RCC 7860 (cell line): ENCODE results near the gene CMC2.
A peak's percentile ranks its signal among the peaks of the same experiment; 100 is the strongest.

ENCODE experiments used
- DNase-seq: peaks from one replicate; pipeline ENCODE4 v3.0.0-alpha.2; 2015; ENCODE audit warnings: low spot score
- FAIRE-seq: peaks from 2 replicates; lab custom pipeline; 2012; peaks lifted over from hg19 to GRCh38; lab: Jason Lieb, UNC

The CMC2 gene

DNA sequence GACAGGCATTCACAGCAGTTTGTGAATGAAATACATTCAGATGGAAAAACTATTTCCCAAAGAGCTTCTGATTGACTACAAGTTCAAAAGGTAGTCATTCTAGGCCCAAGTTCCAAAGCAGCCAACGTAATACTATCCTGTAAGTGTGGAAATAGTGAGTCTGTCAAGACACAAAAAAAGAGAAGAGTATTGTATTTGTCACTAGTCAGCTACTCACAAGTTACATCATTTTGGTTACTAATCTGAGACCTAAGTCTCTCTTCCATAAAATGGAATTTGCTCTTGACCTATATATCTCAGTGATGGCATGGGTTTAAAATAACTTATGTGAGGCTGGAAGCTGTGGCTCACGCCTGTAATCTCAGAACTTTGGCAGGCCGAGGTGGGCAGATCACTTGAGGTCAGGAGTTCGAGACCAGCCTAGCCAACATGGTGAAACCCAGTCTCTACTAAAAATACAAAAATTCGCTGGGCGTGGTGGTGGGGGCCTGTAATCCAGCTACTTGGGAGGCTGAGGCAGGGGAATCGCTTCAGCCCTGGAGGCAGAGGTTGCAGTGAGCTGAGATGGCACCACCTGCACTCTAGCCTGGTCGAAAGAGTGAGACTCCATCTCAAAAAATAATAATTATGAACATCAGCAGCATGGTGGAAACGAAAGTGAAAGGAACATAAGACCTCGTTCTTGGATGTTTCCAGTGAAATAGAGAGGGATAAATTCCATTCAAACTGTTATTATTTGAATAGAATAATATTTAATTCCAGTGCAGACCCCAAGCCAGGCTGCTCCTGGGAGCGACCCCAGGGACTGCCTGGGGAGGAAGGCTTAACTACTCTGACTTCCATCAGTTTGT, 2.9 kb downstream of the CMC2 start:
- FAIRE-seq (no peak), DNase-seq (no peak)

DNA sequence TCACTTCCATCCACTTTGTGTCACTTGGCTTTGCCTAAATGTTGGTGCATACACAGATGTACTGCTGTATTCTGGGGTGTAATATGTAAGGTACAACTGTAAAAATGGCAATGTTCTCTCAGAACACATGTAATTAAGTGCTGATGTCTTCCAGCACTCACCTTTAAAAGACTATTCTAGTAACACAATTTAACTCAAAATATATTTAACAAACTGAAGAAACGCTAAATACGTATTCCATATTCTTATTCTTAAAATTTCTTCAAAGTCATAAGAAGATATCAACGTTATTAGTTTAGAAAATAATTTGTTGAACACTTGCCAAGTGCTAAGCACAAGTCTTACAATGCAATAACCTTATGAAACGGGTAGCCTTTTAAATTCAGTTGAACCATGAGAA, 3.6 kb downstream of the CMC2 start:
- FAIRE-seq (no peak), DNase-seq (no peak)

DNA sequence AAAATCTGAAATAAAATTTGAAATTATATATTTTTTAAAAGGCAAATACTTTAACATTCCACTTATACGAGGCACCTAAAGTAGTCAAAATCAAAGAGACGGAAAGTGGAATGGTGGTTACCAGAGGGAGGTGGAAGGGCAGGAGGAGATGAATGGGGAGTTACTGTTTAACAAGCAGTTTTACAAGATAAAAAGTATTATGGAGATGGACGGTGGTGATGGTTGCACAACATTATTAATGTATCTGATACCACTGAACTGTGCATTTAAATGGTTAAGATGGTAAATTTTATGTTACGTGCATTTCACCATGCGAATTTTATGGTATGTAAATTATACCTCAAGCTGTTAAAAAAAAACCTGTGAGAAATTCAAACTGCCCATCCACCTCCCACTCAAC, 5.4 kb downstream of the CMC2 start:
- FAIRE-seq (no peak), DNase-seq (no peak)

DNA sequence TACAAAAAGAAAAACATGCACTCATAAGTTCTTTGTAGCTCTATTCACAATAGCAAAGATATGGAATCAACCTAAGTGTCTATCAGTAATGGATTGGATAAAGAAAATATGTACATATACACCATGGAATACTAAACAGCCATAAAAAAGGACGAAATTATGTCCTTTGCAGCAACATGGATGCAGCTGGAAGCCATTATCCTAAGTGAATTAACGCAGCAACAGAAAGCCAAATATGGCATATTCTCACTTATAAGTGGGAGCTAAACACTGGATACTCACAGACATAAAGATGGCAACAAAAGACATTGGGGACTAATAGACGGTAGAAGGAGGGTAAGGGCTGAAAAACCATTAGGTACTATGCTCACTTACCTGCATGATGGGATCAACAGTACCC, 5.8 kb downstream of the CMC2 start:
- FAIRE-seq (no peak), DNase-seq (no peak)

DNA sequence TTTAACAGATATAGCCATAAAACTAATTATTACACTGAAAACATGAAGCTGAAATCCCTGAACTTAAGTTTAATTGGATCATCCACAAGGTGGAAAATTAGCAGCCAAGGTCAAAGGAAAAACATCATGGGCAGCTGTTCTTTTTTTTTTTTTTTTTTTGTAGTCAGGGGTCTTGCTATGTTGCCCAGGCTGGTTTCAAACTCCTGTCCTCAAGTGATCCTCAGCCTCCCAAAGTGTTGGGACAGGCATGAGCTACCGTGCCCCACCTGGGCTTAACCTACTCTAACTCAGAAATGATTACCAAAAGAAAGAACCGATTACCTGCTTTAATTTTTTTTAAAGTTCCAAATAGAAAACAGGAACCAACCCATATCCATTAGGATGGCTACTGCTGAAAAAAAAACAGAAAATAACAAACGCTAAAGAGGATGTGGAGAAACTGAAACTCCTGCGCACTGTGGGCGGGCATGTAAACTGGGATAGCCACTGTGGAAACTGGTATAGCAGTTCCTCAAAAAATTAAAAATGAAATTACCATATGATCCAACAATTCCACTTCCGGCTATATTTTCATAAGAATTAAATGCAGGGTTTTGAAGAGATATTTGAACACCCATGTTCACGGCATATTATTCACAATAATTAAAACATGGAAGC, 8.6 kb downstream of the CMC2 start:
- DNase-seq (no peak), FAIRE-seq (no peak)

DNA sequence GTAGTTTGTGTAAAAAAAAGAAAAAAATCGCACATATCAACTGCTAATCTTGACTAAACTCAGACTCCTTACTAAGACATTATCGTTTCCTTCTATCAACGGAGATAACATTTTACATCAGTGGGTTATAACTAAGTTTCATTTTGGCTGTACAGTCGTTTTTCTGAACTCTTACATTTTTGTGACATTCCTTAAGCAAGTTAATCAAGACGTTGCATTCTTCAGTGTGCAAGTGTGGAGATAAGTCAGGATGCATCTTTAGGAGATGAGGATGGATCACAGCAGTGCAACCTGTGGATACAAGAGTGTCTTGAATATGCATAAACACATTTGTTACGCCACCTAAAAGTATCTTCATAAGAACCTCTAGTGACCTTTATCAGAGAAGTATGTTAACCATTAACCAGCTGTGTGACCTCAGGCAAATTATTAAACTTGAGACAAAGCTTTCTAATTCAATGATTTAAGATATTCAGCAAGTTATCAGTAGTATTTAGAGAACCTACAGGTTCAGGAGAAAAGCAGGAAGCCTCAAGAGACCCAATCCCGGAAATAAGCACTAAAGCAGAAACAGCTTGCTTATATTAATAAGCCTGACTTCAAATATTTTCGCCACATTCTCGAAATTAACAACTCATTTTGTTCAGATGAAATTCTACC, 9.4 kb downstream of the CMC2 start:
- FAIRE-seq (peak; percentile 87), DNase-seq (peak; percentile 61)

DNA sequence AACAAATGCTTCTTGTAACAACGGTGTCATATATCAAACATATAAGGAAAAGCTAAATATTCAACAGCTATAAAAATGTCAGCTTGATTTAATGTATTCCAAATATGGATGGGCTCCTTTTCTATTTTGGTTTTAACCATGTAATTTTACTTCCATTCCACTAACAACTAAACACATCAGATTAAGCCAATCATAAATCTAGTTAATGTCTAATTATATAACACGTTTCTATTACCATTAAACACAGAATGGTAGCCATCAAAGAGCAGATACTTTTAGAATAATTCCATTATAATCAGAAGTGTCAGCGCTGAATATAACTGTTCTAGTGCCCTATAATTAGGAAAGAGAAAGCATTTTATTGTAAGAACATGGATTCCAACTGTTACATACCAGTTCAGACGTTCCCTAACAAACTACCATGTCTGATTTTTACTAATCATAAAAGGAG, 10.0 kb downstream of the CMC2 start:
- no peak for FAIRE-seq
- DNase-seq: no peak

DNA sequence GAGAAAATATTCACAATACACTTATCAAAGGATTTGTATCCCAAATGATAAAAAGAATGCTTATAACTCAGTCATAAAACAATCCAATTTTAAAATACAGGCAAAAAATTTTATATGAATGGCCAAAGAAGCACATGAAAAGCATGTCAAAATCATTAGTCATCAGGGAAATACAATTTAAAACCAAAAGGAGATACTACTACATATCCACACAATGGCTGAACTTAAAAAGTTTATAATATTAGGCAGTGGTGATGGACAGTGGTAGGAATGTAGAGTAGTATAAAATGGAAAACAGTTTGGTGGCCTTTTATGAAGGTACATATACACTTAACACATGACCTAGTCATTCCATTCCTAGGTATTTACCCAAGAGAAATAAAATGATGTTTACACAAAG, 12.2 kb downstream of the CMC2 start:
- DNase-seq (no peak), FAIRE-seq (peak; percentile 2)

DNA sequence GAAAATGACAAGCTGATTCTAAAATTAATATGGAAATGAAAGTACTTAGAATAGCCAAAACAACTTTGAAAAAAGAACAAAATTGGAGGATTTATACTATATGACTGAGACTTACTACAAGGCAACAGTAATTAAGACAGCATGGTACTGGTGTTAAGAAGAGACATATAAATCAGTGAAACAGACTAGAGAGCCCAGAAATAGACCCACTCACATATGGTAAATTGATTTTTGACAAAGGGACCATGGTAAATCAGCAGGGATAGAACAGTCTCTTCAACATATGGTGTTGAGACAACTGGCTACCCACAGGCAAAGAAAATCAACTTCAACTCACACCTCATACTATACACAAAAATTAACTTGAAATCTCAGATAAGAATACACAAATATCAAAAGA, 12.9 kb downstream of the CMC2 start:
- FAIRE-seq (no peak), DNase-seq (no peak)

DNA sequence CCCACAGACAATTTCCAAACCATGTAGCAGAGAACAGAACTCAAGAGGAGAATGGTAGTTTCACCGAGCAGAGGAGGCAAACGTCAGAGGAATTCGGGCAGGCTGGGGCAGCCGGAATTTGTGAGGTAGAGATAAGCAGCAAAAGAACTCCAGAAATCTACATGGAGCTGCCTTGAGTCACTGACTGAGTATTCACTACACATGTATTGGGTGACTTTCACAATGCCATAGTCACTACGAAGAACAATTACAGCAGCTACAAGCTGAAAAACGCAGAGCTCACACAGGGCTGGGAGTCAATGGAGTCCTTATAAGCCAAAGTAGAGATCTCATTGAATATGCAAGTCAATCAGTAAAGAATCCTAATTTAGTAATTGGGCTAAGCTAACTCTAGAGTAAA, 13.4 kb downstream of the CMC2 start:
- DNase-seq (peak; percentile 64), FAIRE-seq (peak; percentile 56)

DNA sequence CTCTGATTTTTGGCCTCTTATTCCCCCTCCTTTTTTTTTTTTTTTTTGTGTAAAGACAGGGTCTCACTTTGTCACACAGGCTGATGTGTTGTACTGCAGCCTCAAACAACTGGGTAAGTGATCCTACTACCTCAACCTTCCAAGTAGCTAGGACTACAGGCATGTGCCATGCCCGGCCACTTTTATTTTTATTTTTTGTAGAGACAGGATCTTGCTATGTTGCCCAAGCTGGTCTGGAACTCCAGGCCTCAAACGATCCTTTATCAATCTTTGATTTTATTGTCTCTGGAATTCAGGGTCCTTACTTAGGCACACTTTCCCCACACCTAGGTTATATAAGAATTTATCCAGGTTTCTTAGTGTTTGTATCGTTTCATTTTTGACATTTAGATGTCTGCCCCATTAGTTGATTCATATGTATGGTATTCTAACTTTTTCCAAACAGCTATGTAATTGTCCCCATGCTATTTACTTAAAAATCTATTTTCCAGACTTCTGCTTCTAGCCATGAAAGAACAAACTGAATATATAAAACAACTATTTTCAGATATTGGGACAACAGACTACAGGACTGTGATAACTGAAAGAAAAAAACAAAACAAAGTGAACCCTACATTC, 13.9 kb downstream of the CMC2 start:
- FAIRE-seq (no peak), DNase-seq (no peak)

DNA sequence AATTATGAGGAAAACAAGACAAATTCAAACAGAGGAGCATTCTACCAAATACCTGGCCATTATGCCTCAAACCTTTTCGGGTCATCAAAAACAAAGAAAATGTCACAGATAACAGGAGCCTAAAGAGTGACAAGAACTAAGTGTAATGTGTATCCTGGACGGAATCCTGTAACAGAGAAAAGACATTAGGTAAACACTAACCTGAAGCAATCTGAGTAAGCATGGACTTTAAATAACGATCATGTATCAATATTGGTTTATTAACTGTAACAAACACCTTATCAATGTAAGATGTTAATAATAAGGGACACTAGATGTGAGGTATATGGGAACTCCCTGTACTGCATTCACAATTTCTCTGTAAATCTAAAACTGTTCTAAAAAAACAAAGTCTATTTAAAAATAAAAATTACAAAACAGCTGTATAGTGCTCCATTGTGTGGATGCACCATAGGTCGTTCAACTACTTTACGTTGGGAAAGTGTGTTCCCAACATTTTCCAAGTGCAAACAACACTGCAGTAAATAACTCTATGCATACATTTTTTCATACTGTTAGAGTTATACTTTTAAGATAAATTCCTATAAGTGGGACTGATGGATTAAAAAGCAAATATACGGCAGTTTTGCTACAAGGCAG, 14.8 kb downstream of the CMC2 start:
- DNase-seq (no peak), FAIRE-seq (no peak)

DNA sequence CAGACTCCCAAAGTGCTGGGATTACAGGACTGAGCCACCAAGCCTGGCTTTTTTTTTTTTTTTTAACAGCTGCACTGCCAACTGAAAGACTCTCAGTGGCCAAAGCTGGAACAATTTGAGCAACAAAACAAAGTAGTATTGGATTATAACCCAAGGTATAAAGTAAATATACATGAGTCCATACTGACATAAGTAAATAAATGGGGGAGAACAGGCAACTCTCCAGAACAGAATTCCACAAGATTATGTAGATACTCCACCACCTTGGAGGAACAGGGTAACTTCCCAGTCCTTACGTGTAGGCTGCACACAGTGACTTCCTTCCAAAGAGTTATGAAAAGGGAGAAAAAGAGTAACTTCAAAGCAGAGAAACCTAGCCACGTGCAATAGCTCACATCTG, 15.7 kb downstream of the CMC2 start:
- DNase-seq: no peak
- FAIRE-seq: no peak

DNA sequence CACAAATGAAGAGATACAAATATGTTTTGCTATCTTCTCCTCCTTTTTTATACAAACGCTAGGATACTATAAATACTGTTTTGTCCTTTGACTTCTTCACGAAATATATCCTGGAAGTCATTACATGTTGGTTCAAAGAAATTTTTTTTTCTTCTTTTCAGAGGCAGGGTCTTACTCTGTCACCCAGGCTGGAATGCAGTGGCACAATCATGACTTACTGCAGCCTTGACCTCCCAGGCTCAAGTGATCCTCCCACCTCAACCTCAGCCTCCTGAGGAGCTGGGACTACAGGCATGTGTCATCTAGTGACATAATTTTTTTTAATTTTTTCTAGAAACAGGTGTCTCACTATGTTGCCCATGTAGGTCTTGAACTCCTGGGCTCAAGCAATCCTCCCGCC, 16.1 kb downstream of the CMC2 start:
- FAIRE-seq (no peak), DNase-seq (no peak)

DNA sequence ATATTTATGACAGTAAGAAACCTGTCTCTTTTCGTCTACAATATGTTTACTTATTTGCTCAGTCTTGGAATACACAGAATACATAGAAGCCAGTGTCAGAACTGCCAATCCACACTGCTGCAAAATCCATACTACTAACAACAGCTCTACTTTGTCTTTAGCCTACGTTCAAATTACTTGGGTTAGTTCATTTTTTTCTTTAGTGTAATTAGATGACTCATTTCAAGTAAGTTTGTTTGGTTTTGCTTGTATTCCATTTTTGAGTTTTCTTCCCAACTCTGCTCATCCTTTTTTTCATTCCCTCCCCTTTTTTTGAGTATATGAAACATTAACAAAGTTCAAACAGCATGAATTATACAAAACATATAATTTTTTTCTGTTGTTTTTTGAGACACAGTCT, 16.9 kb downstream of the CMC2 start:
- no peak for FAIRE-seq
- no peak for DNase-seq

DNA sequence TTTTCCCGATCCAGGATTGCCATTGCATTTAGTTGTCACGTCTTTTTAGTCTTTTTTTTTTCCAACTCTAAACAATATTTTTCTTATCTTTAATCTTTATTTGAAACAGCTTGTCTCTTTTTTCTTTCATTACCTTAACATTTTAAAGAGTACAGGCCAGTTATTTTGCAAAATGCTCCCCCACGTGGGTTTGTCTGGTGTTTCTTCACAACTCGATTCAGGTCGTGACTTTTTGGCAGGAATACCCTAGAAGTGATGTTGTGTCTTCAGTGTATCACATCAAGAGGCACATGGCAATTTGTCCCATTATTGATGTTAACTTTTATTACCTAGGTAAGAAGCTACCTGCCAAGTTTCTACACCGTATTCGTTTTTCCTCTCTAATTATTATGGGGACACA, 17.9 kb downstream of the CMC2 start:
- FAIRE-seq: no peak
- DNase-seq: no peak

DNA sequence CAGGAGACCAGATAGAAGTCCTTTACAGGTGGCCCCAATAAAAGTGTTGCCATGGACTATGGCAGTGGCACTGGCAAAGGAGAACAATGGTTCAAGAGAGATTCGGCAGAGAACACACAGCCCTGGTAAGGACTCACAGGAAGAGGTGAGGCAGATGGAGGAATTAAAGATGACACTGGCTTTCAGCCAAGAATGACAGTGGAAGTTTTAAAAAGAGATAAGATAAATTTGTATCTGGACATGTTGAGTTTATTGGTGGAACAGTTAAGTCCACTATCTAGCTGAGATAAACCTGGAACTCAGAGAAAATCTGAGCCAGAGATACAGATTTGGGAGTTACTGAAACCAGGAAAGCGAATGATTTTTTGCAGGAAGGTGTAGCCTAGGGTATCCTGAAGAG, 20.1 kb downstream of the CMC2 start:
- DNase-seq (no peak), FAIRE-seq (no peak)

DNA sequence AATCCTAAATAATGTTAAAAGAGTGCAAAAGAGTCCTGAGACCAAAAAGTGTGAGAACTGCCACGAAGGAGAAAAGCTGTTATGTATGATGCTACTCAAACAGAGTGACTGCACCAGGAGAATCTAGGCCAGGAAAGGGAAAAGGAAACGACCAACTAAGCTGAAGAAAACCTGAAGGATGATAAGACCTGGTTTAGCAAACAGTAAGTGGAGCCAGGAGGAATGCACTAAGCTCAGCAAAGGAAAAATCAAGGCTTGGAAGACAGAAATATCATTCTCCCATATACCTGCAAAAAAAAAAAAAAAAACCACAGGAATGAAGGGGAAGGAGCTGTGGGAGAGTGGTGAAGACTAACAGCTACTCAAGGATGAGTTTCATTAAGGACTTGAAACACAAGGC, 21.1 kb downstream of the CMC2 start:
- FAIRE-seq: no peak
- DNase-seq: no peak

DNA sequence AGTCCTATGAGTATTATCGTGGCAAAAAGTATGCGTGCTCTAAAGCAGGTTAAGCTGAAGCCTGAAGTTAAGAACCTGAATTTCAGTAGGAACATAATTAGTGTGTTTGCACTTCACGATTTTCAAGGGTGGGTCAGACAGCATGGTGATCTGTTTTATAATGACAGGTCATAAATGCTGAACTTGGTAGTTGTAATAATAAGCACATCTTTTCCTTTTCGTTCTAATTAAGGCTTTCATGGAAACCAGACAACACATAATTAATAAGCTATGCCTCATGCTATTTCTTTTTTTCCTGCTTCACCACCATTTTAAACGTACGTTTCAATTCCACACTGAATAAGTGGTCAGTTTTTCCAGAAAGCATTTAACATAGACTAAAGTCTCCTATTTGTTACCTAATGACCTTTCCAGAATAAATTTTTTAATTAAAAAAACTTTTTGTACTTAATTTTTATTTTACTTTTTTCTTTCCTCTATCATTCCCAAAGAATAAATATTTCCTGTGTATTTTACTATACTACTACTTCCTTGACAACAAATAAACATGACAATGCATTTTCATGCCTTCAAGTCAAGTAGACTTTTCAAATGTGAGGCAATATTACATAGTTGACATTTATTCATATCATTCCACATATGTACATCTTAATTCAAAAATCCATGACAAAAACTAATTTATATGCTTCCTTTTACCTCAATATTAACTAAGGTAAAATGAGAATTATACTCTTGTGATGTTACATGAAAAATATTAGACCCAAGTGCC, 22.4 kb downstream of the CMC2 start:
- DNase-seq (no peak), FAIRE-seq (no peak)

DNA sequence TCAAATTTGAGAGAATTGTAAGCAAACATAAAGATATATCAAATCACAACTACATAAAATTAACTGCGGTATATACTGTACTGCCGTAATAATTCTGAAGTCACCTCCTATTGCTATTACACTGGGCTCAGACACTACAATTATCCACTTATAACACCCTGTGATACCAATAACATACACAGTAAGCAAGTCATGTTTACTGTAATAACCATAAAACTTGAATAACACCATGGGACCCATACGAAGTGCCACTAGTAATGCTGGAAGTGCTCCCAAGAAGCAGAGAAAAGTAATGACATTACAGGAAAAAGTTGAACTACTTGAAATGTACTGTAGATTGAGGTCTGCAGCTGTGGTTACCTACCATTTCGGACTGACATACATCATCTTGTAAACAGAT, 24.0 kb downstream of the CMC2 start:
- FAIRE-seq (no peak), DNase-seq (no peak)
